ENCODE data around the gene SCN2B.
"Not testable (repeated sequence)": the region's sequence is repeated elsewhere in the genome, so short reads cannot be mapped to it uniquely, and the experiment has no call there.

The SCN2B gene

GRCh38 chr11:118183691-118184090 is 7.3 kb upstream of the SCN2B start:
- H3K9me3 ChIP-seq (ENCODE audit: control insufficient read depth, insufficient read depth, low read depth, low read length); H3K36me3 ChIP-seq (ENCODE audit: control insufficient read depth in 2 of 2, insufficient read depth in 1 of 2, low read length in 2 of 2); H3K27ac ChIP-seq (ENCODE audit: extremely low read depth, low read depth, low read length); H3K4me1 ChIP-seq (ENCODE audit: control insufficient read depth, insufficient read depth, low read length); H3K4me3 ChIP-seq (ENCODE audit: low read depth, low read length); POLR2A ChIA-PET: not testable (repeated sequence)
- CTCF ChIA-PET = interaction anchor here (2.2 kb wide), 1 partner anchor 12 kb away, joined by 20 read pairs; no protein-coding TSS in a partner anchor

- POLR2A ChIA-PET = interaction anchor here (0.5 to 1.0 kb wide), 3 partner anchors 28 to 441 kb away, joined by 3 to 4 read pairs (median 3); partner anchors contain the start of gene SCN4B
- TF ChIP-seq ZNF600 (tag by site-specific recombination; IDR thresholded peaks at IDR 0.05) = peak; percentile 82
- TF ChIP-seq ZNF341 (tag by site-specific recombination; IDR thresholded peaks at IDR 0.05; ENCODE audit: low read depth) = peak; percentile 30; the same call in 1 of the 2 replicates
- TF ChIP-seq PRDM4 (tag by site-specific recombination; IDR thresholded peaks at IDR 0.05) = no peak
- TF ChIP-seq GLIS1 (tag by site-specific recombination; IDR thresholded peaks at IDR 0.05) = no peak
- TF ChIP-seq ZNF510 (tag by site-specific recombination; IDR thresholded peaks at IDR 0.05; ENCODE audit: insufficient replicate concordance) = no peak
- no peak for TF ChIP-seq ZNF624 (tag by site-specific recombination; IDR thresholded peaks at IDR 0.05)
- no peak for TF ChIP-seq ZNF394 (tag by site-specific recombination; IDR thresholded peaks at IDR 0.05; ENCODE audit: borderline replicate concordance)
- peak; percentile 39; the same call in 1 of the 2 replicates for TF ChIP-seq ZBTB17 (tag by site-specific recombination; IDR thresholded peaks at IDR 0.05)
- TF ChIP-seq ZXDB (tag by site-specific recombination; IDR thresholded peaks at IDR 0.05) = peak; percentile 46; the same call in 1 of the 2 replicates
- peak; percentile 88 for TF ChIP-seq ZNF121 (tag by site-specific recombination; IDR thresholded peaks at IDR 0.05)
- no peak for TF ChIP-seq KLF8 (tag by site-specific recombination; IDR thresholded peaks at IDR 0.05)
- TF ChIP-seq ZNF112 (tag by site-specific recombination; IDR thresholded peaks at IDR 0.05) = no peak
- peak; percentile 26; the same call in 1 of the 2 replicates for TF ChIP-seq ZBTB20 (tag by site-specific recombination; IDR thresholded peaks at IDR 0.05)
- TF ChIP-seq ZNF580 (tag by site-specific recombination; IDR thresholded peaks at IDR 0.05) = no peak
- TF ChIP-seq ZNF692 (tag by site-specific recombination; IDR thresholded peaks at IDR 0.05) = 0 out of 2 replicates have a peak, but pooled peaks have one; percentile 29
- Histone ChIP-seq H3K4me1 (ENCODE audit: control insufficient read depth, insufficient read depth, low read length) (no peaks in the 10 kb centered on the region), H3K27ac (ENCODE audit: extremely low read depth, low read depth, low read length) (no peak overlapping the region), H3K4me3 (ENCODE audit: low read depth, low read length) (no peak overlapping the region), H3K9me3 (ENCODE audit: control insufficient read depth, insufficient read depth, low read depth, low read length) (no peaks in the 10 kb centered on the region), H3K36me3 (ENCODE audit: control insufficient read depth in 2 of 2, insufficient read depth in 1 of 2, low read length in 2 of 2) (no peaks in the 10 kb centered on the region)
- CTCF ChIA-PET = interaction anchor here (0.5 to 4.3 kb wide), 6 partner anchors 9 to 1349 kb away, joined by 3 to 44 read pairs (median 5); no protein-coding TSS in a partner anchor
Measured at GRCh38 chr11:118180300-118180703, 3.9 kb upstream of the SCN2B start.

- Histone ChIP-seq H3K27ac (ENCODE audit: extremely low read depth, low read depth, low read length) (no peak overlapping the region), H3K4me3 (ENCODE audit: low read depth, low read length) (no peak overlapping the region), H3K9me3 (ENCODE audit: control insufficient read depth, insufficient read depth, low read depth, low read length) (no peaks in the 10 kb centered on the region), H3K36me3 (ENCODE audit: control insufficient read depth in 2 of 2, insufficient read depth in 1 of 2, low read length in 2 of 2) (no peaks in the 10 kb centered on the region), H3K4me1 (ENCODE audit: control insufficient read depth, insufficient read depth, low read length) (no peaks in the 10 kb centered on the region)
- ChIA-PET CTCF (interaction anchor here (0.8 to 2.5 kb wide), 3 partner anchors 9 to 352 kb away, joined by 3 to 9 read pairs (median 4); partner anchors contain the start of gene FXYD2), POLR2A (no interaction called here)
- TF ChIP-seq ZNF341 (tag by site-specific recombination; IDR thresholded peaks at IDR 0.05; ENCODE audit: low read depth) (no peak), SCRT1 (tag by site-specific recombination; IDR thresholded peaks at IDR 0.05; ENCODE audit: borderline replicate concordance) (no peak), ZNF585B (tag by site-specific recombination; IDR thresholded peaks at IDR 0.05) (no peak), SCRT2 (tag by site-specific recombination; IDR thresholded peaks at IDR 0.05) (no peak), ZNF350 (tag by site-specific recombination; IDR thresholded peaks at IDR 0.05) (no peak), KLF7 (tag by site-specific recombination; IDR thresholded peaks at IDR 0.05; ENCODE audit: borderline replicate concordance) (no peak), ZNF335 (tag by site-specific recombination; conservative IDR thresholded peaks at IDR 0.05) (0 out of 2 replicates have a peak, but pooled peaks have one; percentile 12), ZNF366 (tag by site-specific recombination; conservative IDR thresholded peaks at IDR 0.05) (0 out of 2 replicates have a peak, but pooled peaks have one; percentile 1), ZBTB8A (tag by site-specific recombination; IDR thresholded peaks at IDR 0.05) (0 out of 2 replicates have a peak, but pooled peaks have one; percentile 2), ZNF416 (tag by site-specific recombination; IDR thresholded peaks at IDR 0.05) (no peak)
Measured at GRCh38 chr11:118176778-118177134, 317 bp upstream of the SCN2B start.

All from HEK293 (cell line).